Prostate gland (tissue), 2 donors: ENCODE data around the gene MORN1. TPM values are rescaled to one million over a fixed set of nuclear protein-coding genes. Genes with fewer than 3 reads are reported as not detected.

Source experiments
- DNase-seq: peaks from one replicate; pipeline ENCODE4 v3.0.0-alpha.2; 2019; ENCODE audit warnings: low spot score
- H3K27ac ChIP-seq, 2 donors: fragments of 200-600 bp; sonication (generic); 2 replicates each; pipeline ENCODE4 v1.5.1; 2017 to 2019
- H3K27me3 ChIP-seq: fragments of 200-600 bp; sonication (generic); replicated peaks from 2 replicates; pipeline ENCODE4 v1.5.1; 2019; ENCODE audit not compliant: insufficient read depth
- H3K36me3 ChIP-seq, 2 donors: fragments of 200-600 bp; sonication (generic); 1 replicate in 1 of 2; 2 replicates in 1 of 2; pipeline versions ENCODE4 v1.5.1 to v1.8.1; 2017 to 2019
- H3K4me1 ChIP-seq: fragments of 200-600 bp; sonication (generic); replicated peaks from 2 replicates; pipeline ENCODE4 v1.5.1; 2019
- H3K4me3 ChIP-seq, 2 donors: fragments of 200-600 bp; sonication (generic); 2 replicates each; pipeline ENCODE4 v1.5.1; 2017 to 2019
- H3K9me3 ChIP-seq: fragments of 200-600 bp; sonication (generic); 2 replicates; pipeline ENCODE4 v1.5.1; 2017
- CTCF ChIP-seq, 4 experiments: fragments of 200-600 bp in 2 of 4; fragments of 450-650 bp in 2 of 4; sonication (generic) in 2 of 4; IDR thresholded peaks; 1 replicate in 3 of 4; 2 replicates in 1 of 4; pipeline ENCODE4 v1.5.1; 2016 to 2019; ENCODE audit warnings: antibody characterized with exemption in 4 of 4, mild to moderate bottlenecking in 2 of 4, moderate library complexity in 2 of 4
- POLR2A ChIP-seq: fragments of 450-650 bp; IDR thresholded peaks from one replicate; pipeline ENCODE4 v1.6.1; 2016; ENCODE audit warnings: antibody characterized with exemption, mild to moderate bottlenecking
- POLR2AphosphoS5 ChIP-seq: sonication (generic); formaldehyde crosslinking; IDR thresholded peaks from one replicate; pipeline ENCODE4 v1.6.1; 2017; ENCODE audit warnings: antibody characterized with exemption
- WGBS: methylation state at CpG from one replicate; pipeline ENCODE4 v1.1.5; 2018; 5-methylcytosine and 5-hydroxymethylcytosine counted together
- intact Hi-C: fragments of 100-400 bp; cut with DNase I; formaldehyde crosslinking; loops from one replicate; pipeline ENCODE4 v1.14.2; 2022
- total RNA-seq, 2 donors: library from RNA; depleted of rRNA; stranded (reverse); fragments of >200 nt; gene quantifications; one replicate each; pipeline ENCODE4 v1.1.0, GENCODE V29; 2016

MORN1 gene
- total RNA-seq, 2 donors from 2014 or later = 18.6 to 21.0 TPM

GRCh38 chr1:2343023-2343935 is 48.1 kb downstream of the MORN1 start:
- Histone ChIP-seq H3K9me3 (no peaks in the 10 kb centered on the region), H3K4me3 (no peak overlapping the region), H3K27ac (no peak overlapping the region), H3K27me3 (no peaks in the 10 kb centered on the region), H3K36me3 (no peaks in the 10 kb centered on the region), H3K4me1 (no peaks in the 10 kb centered on the region)
- intact Hi-C loops = no loop called here
- WGBS = 73% methylated on average over 39 of the region's 39 CpGs
- TF ChIP-seq POLR2A (no peak), CTCF (IDR thresholded peaks at IDR 0.05) (no peak), POLR2AphosphoS5 (no peak)
- DNase-seq = no peak

GRCh38 chr1:2342384-2343022 is 48.9 kb downstream of the MORN1 start:
- Histone ChIP-seq H3K9me3 (no peaks in the 10 kb centered on the region), H3K27ac (no peak overlapping the region), H3K36me3 (no peaks in the 10 kb centered on the region), H3K4me3 (no peak overlapping the region), H3K4me1 (no peaks in the 10 kb centered on the region), H3K27me3 (no peaks in the 10 kb centered on the region)
- 82% methylated on average over 21 of the region's 21 CpGs for WGBS
- TF ChIP-seq POLR2AphosphoS5 (no peak), CTCF (IDR thresholded peaks at IDR 0.05) (no peak), POLR2A (no peak)
- intact Hi-C loops = no loop called here
- DNase-seq = no peak

GRCh38 chr1:2341706-2342383 is 49.5 kb downstream of the MORN1 start:
- 86% methylated on average over 29 of the region's 29 CpGs for WGBS
- H3K9me3 ChIP-seq = no peaks in the 10 kb centered on the region
- no peak for DNase-seq
- no peaks in the 10 kb centered on the region for H3K4me1 ChIP-seq
- no peaks in the 10 kb centered on the region for H3K36me3 ChIP-seq
- intact Hi-C loops = no loop called here
- no peaks in the 10 kb centered on the region for H3K27me3 ChIP-seq
- no peak overlapping the region for H3K4me3 ChIP-seq
- no peak overlapping the region for H3K27ac ChIP-seq
- no peak for TF ChIP-seq POLR2A
- no peak for TF ChIP-seq POLR2AphosphoS5
- no peak for TF ChIP-seq CTCF (IDR thresholded peaks at IDR 0.05)

GRCh38 chr1:2340918-2341254 is 50.5 kb downstream of the MORN1 start:
- intact Hi-C loops = no loop called here
- Histone ChIP-seq H3K4me3 (no peak overlapping the region), H3K27me3 (no peaks in the 10 kb centered on the region), H3K9me3 (no peaks in the 10 kb centered on the region), H3K27ac (no peak overlapping the region), H3K4me1 (no peaks in the 10 kb centered on the region), H3K36me3 (no peaks in the 10 kb centered on the region)
- WGBS = 97% methylated on average over 14 of the region's 14 CpGs
- TF ChIP-seq POLR2A (no peak), POLR2AphosphoS5 (no peak), CTCF (IDR thresholded peaks at IDR 0.05) (no peak)
- DNase-seq = no peak
